ENCODE measurements around the gene TESPA1.

The TESPA1 gene

DNA sequence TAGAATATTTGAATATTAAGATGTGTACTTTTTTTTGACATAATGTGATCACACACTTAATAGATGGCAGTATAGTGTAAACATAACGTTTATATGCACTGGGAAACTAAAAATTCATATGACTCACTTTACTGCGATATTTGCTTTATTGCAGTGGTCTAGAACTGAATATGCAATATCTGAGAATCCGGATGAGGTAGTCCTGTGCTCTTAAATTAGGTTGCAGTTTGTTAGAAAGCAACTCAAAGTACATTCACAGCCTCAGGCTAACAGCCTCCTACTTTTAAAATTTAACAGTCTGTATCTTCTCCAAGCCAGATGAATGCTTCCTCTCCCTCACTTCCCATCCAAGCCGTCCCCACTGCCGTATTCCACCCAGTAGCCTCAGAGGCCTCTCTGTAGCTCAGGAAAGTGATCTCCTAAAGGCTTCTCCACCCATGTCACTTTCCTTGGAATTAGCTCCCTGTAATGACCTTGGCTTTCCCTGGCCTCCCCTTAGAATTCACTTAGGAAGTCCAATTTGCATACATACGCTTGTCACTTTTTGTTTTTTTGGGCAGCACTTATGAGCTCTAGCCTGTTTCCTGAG, 43.7 kb downstream of the TESPA1 start:
- H3K4me1 ChIP-seq (ENCODE audit: low read length): peaks cover 4% of the 10 kb centered on the region
- no peak overlapping the region for H3K4me2 ChIP-seq (ENCODE audit: low read length)
- no peak overlapping the region for H3K9ac ChIP-seq (ENCODE audit: low read length)
- H3K9me3 ChIP-seq (ENCODE audit: insufficient read depth, low read length): no peaks in the 10 kb centered on the region
- no peaks in the 10 kb centered on the region for H3K27me3 ChIP-seq (ENCODE audit: low read depth, low read length)
- H3K79me2 ChIP-seq (ENCODE audit: low read length): no peaks in the 10 kb centered on the region
- no peak overlapping the region for H2AFZ ChIP-seq (ENCODE audit: low read depth, low read length)
- TF ChIP-seq EZH2phosphoT487 (IDR thresholded peaks at IDR 0.05; ENCODE audit: low read depth): no peak
- TF ChIP-seq, protein P1, sequence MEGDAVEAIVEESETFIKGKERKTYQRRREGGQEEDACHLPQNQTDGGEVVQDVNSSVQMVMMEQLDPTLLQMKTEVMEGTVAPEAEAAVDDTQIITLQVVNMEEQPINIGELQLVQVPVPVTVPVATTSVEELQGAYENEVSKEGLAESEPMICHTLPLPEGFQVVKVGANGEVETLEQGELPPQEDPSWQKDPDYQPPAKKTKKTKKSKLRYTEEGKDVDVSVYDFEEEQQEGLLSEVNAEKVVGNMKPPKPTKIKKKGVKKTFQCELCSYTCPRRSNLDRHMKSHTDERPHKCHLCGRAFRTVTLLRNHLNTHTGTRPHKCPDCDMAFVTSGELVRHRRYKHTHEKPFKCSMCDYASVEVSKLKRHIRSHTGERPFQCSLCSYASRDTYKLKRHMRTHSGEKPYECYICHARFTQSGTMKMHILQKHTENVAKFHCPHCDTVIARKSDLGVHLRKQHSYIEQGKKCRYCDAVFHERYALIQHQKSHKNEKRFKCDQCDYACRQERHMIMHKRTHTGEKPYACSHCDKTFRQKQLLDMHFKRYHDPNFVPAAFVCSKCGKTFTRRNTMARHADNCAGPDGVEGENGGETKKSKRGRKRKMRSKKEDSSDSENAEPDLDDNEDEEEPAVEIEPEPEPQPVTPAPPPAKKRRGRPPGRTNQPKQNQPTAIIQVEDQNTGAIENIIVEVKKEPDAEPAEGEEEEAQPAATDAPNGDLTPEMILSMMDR (IDR thresholded peaks at IDR 0.05; ENCODE audit: low read depth, low read length): no peak
- H3K36me3 ChIP-seq (replicated peaks; ENCODE audit: low read depth, low read length): no peaks in the 10 kb centered on the region
- H3K27ac ChIP-seq (ENCODE audit: low read length): no peak overlapping the region
- H4K20me1 ChIP-seq (ENCODE audit: insufficient read depth, low read length): no peaks in the 10 kb centered on the region
- no peak overlapping the region for H3K4me3 ChIP-seq (ENCODE audit: low read length)

DNA sequence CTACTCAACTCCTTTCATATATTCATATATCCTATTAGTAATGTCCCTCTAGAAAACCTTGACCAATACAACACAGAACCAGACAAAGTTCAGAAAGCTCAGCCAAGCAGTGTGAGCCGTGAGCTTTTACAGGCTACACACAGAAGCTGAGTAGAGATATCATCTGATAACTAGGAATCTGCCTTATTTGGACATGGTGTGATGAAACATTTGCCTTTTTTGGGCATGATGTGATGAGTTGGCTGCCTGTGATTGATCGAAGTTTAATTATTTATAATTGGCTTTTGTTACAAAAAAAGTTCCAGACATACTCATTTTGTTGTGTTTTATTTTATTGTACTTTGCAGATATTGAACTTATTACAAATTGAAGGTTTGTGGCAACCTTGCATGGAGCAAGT, 46.6 kb downstream of the TESPA1 start:
- no peaks in the 10 kb centered on the region for H3K36me3 ChIP-seq (replicated peaks; ENCODE audit: low read depth, low read length)
- TF ChIP-seq, protein P1 (IDR thresholded peaks at IDR 0.05; ENCODE audit: low read depth, low read length): no peak
- TF ChIP-seq EZH2phosphoT487 (IDR thresholded peaks at IDR 0.05; ENCODE audit: low read depth): no peak
- no peak overlapping the region for H2AFZ ChIP-seq (ENCODE audit: low read depth, low read length)
- H3K9ac ChIP-seq (ENCODE audit: low read length): no peak overlapping the region
- no peak overlapping the region for H3K4me2 ChIP-seq (ENCODE audit: low read length)
- no peaks in the 10 kb centered on the region for H4K20me1 ChIP-seq (ENCODE audit: insufficient read depth, low read length)
- H3K4me1 ChIP-seq (ENCODE audit: low read length): peaks cover 13% of the 10 kb centered on the region
- H3K27ac ChIP-seq (ENCODE audit: low read length): no peak overlapping the region
- no peak overlapping the region for H3K4me3 ChIP-seq (ENCODE audit: low read length)
- no peaks in the 10 kb centered on the region for H3K79me2 ChIP-seq (ENCODE audit: low read length)
- H3K27me3 ChIP-seq (ENCODE audit: low read depth, low read length): no peaks in the 10 kb centered on the region
- no peaks in the 10 kb centered on the region for H3K9me3 ChIP-seq (ENCODE audit: insufficient read depth, low read length)

DNA sequence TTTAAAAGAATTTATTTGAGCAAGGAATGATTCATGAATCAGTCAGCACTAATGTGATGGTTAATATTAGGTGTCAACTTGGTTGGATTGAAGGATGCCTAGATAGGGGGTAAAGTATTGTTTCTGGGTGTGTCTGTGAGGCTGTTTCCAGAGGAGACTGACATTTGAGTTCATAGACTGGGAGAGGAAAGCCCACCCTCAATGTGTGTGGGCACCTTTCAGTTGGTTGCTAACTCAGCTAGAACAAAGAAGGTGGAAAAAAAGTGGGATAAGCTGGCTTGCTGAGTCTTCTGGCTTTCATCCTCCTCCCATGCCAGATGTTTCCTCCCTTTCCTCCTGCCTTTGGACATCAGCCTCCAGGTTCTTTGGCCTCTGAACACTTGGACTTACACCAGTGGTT, 47.2 kb downstream of the TESPA1 start:
- Histone ChIP-seq H3K9ac (ENCODE audit: low read length) (no peak overlapping the region), H4K20me1 (ENCODE audit: insufficient read depth, low read length) (no peaks in the 10 kb centered on the region), H3K4me3 (ENCODE audit: low read length) (no peak overlapping the region), H3K36me3 (replicated peaks; ENCODE audit: low read depth, low read length) (no peaks in the 10 kb centered on the region), H3K27ac (ENCODE audit: low read length) (no peak overlapping the region), H3K79me2 (ENCODE audit: low read length) (no peaks in the 10 kb centered on the region), H3K9me3 (ENCODE audit: insufficient read depth, low read length) (no peaks in the 10 kb centered on the region), H3K4me1 (ENCODE audit: low read length) (peaks cover 13% of the 10 kb centered on the region), H3K27me3 (ENCODE audit: low read depth, low read length) (no peaks in the 10 kb centered on the region), H3K4me2 (ENCODE audit: low read length) (no peak overlapping the region), H2AFZ (ENCODE audit: low read depth, low read length) (no peak overlapping the region)
- TF ChIP-seq, protein P1 (IDR thresholded peaks at IDR 0.05; ENCODE audit: low read depth, low read length): no peak
- TF ChIP-seq EZH2phosphoT487 (IDR thresholded peaks at IDR 0.05; ENCODE audit: low read depth): no peak

DNA sequence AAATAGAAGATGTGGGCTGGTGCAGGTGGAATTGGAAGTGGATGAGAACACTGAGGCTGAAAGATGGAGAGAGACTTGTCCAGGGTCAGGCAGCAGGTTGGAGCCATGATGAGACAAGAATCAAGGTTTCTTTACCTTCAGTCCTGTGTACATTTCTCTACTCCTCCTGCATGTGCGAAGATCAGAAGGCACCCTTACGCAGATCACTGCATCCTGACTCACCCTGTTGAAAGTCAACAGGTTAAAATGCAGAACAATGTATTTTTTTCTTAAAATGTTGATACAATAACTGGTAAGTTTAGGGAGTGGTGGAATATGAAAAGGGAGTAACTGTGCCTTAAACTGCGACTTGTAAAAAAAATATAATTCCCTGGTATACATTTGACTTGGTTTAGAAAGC, 47.8 kb downstream of the TESPA1 start:
- no peak overlapping the region for H3K4me3 ChIP-seq (ENCODE audit: low read length)
- H3K27me3 ChIP-seq (ENCODE audit: low read depth, low read length): no peaks in the 10 kb centered on the region
- no peak overlapping the region for H3K4me2 ChIP-seq (ENCODE audit: low read length)

More for the DNA sequence above, 47.8 kb downstream of the TESPA1 start:
- no peak for TF ChIP-seq EZH2phosphoT487 (IDR thresholded peaks at IDR 0.05; ENCODE audit: low read depth)
- TF ChIP-seq, protein P1 (IDR thresholded peaks at IDR 0.05; ENCODE audit: low read depth, low read length): no peak
- H3K36me3 ChIP-seq (replicated peaks; ENCODE audit: low read depth, low read length): no peaks in the 10 kb centered on the region
- no peaks in the 10 kb centered on the region for H4K20me1 ChIP-seq (ENCODE audit: insufficient read depth, low read length)
- no peaks in the 10 kb centered on the region for H3K79me2 ChIP-seq (ENCODE audit: low read length)
- H3K9ac ChIP-seq (ENCODE audit: low read length): no peak overlapping the region
- H3K9me3 ChIP-seq (ENCODE audit: insufficient read depth, low read length): no peaks in the 10 kb centered on the region
- H3K27ac ChIP-seq (ENCODE audit: low read length): no peak overlapping the region
- H2AFZ ChIP-seq (ENCODE audit: low read depth, low read length): no peak overlapping the region
- H3K4me1 ChIP-seq (ENCODE audit: low read length): peaks cover 13% of the 10 kb centered on the region

Measured in OCI-LY3 (cell line).